Progenitor cell of endocrine pancreas (in vitro differentiated cells): ENCODE results near the gene RNF113B. TPM values are rescaled to one million over a fixed set of nuclear protein-coding genes. Genes with fewer than 3 reads are reported as not detected.

ENCODE experiments used
- DNase-seq: peaks from one replicate; pipeline ENCODE4 v3.0.0; 2021; ENCODE audit warnings: low spot score; ENCODE audit not compliant: unreplicated experiment
- H3K27ac Mint-ChIP-seq: 2 replicates; pipeline ENCODE4 v1.8.0; 2021; ENCODE audit warnings: mild to moderate bottlenecking, moderate library complexity, mixed read lengths
- H3K27me3 Mint-ChIP-seq: 2 replicates; pipeline ENCODE4 v1.8.0; 2021; ENCODE audit warnings: mixed read lengths
- H3K36me3 Mint-ChIP-seq: 2 replicates; pipeline ENCODE4 v1.8.0; 2022; ENCODE audit warnings: mixed read lengths; ENCODE audit not compliant: insufficient read depth
- H3K4me1 Mint-ChIP-seq: 2 replicates; pipeline ENCODE4 v1.8.0; 2021; ENCODE audit warnings: low read depth, mixed read lengths
- H3K4me3 Mint-ChIP-seq: 2 replicates; pipeline ENCODE4 v1.8.0; 2021; ENCODE audit warnings: low read depth, mild to moderate bottlenecking, moderate library complexity, mixed read lengths
- H3K9me3 Mint-ChIP-seq: 2 replicates; pipeline ENCODE4 v1.8.0; 2021; ENCODE audit warnings: low read depth, mixed read lengths
- CTCF ChIP-seq: fragments of 200-600 bp; sonication (generic); IDR thresholded peaks from one replicate; pipeline ENCODE4 v1.5.0; 2021; ENCODE audit warnings: antibody characterized with exemption, mild to moderate bottlenecking; ENCODE audit not compliant: unreplicated experiment
- microRNA-seq: library from miRNA; unstranded; fragments of <30 nt; microRNA quantifications from one replicate; pipeline ENCODE4 v1.1.0, GENCODE V29; 2020; ENCODE audit warnings: borderline number of aligned reads; ENCODE audit not compliant: unreplicated experiment
- total RNA-seq: library from RNA; stranded (reverse); gene quantifications from 2 replicates; pipeline ENCODE4 v1.2.1, GENCODE V29; 2021

Gene RNF113B
- total RNA-seq, 1 donor from 2014 or later, result not detected

DNA sequence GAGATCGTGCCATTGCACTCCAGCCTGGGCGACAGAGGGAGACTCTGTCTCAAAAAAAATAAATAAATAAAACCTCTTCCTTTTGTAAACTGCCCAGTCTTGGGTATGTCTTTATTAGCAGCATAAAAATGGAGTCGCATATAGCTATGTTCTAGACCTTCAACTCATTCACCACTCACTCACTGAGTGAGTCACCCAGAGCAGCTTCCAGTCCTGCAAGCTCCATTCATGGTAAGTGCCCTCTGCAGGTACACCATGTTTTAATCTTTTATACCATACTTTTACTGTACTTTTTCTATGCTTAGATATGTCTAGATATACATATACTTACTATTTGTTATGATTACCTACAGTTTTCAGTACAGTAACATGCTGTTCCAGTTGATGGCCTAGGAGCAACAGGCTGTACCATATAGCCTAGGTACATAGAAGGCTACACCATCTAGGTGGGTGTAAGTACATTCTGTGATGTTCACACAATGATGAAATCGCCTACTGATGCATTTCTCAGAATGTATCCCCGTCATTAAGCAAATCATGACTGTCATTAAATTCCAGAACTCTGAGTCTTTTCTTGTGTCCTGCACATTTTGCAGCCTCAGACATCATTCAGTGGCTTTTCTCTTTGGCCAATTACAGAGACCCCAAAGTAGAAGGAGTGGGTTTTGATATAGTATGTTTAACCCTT lies 47.9 kb downstream of the RNF113B start:
- no peak for DNase-seq
- no peaks in the 10 kb centered on the region for H3K36me3 Mint-ChIP-seq
- no peak for TF ChIP-seq CTCF
- no peak overlapping the region for H3K27ac Mint-ChIP-seq
- H3K4me3 Mint-ChIP-seq, result no peak overlapping the region
- peaks cover 12% of the 10 kb centered on the region for H3K27me3 Mint-ChIP-seq
- peaks cover 3% of the 10 kb centered on the region for H3K4me1 Mint-ChIP-seq
- H3K9me3 Mint-ChIP-seq, result peaks cover 8% of the 10 kb centered on the region

Small RNAs within 50 kb of the gene (microRNA-seq; reads per million reads assigned to microRNA genes)
- not detected for gene MIR3170

Other genes starting within 250 kb of the RNF113B start
- 202 and 208 TPM in 2 replicates for gene IPO5, start 223.6 kb downstream of the RNF113B start, total RNA-seq
- gene FARP1, start 34.2 kb downstream of the RNF113B start, total RNA-seq, result 266 and 278 TPM in 2 replicates